H1 (cell line): ENCODE results near the gene POMP. TPM values are rescaled to one million over a fixed set of nuclear protein-coding genes. Genes with fewer than 3 reads are reported as not detected.

ENCODE experiments used
- CTCF ChIA-PET: fragments of 300-600 bp; sonication (Branson Sonifier 250); formaldehyde crosslinking; loops from one replicate; lab custom pipeline; 2021; ENCODE audit not compliant: partially characterized antibody; lab: Charles Lee
- POLR2A ChIA-PET: fragments of 300-600 bp; sonication (Branson Sonifier 250); formaldehyde crosslinking; loops from one replicate; lab custom pipeline; 2021; ENCODE audit warnings: inconsistent platforms; ENCODE audit not compliant: partially characterized antibody; lab: Charles Lee
- DNase-seq, 2 experiments: peaks; one replicate each; pipeline versions ENCODE4 v3.0.0 to v3.0.0-alpha.2; 2010 to 2022; ENCODE audit warnings: low spot score in 2 of 2, low read depth in 1 of 2, mixed read lengths in 1 of 2
- FAIRE-seq: peaks from 2 replicates; lab custom pipeline; 2011; peaks lifted over from hg19 to GRCh38; lab: Jason Lieb, UNC
- H2AFZ ChIP-seq: 2 replicates; pipeline ENCODE4 v1.8.1; 2012; ENCODE audit warnings: low read length, inconsistent platforms
- H2AK5ac ChIP-seq: 2 replicates; pipeline ENCODE4 v1.6.1; 2013; ENCODE audit warnings: low read depth, low read length
- H2BK120ac ChIP-seq: replicated peaks from 2 replicates; pipeline ENCODE3; 2013; ENCODE audit warnings: low read depth, low read length, inconsistent platforms
- H2BK12ac ChIP-seq: 2 replicates; pipeline ENCODE4 v1.6.1; 2013; ENCODE audit warnings: low read depth, low read length
- H2BK15ac ChIP-seq: 2 replicates; pipeline ENCODE4 v1.6.1; 2013; ENCODE audit warnings: low read length
- H2BK20ac ChIP-seq: 2 replicates; pipeline ENCODE4 v1.6.1; 2013; ENCODE audit warnings: low read length
- H2BK5ac ChIP-seq: 2 replicates; pipeline ENCODE4 v1.6.1; 2013; ENCODE audit warnings: low read depth, low read length
- H3K14ac ChIP-seq: 2 replicates; pipeline ENCODE4 v1.6.1; 2013; ENCODE audit warnings: inconsistent platforms; ENCODE audit not compliant: insufficient read length
- H3K18ac ChIP-seq: 2 replicates; pipeline ENCODE4 v1.6.1; 2013; ENCODE audit warnings: low read length; ENCODE audit errors: extremely low read depth
- H3K23ac ChIP-seq: 2 replicates; pipeline ENCODE4 v1.6.1; 2013; ENCODE audit warnings: inconsistent platforms; ENCODE audit not compliant: insufficient read length
- H3K23me2 ChIP-seq: 2 replicates; pipeline ENCODE4 v1.6.1; 2013; ENCODE audit warnings: low read depth, low read length
- H3K27ac ChIP-seq: 2 replicates; pipeline ENCODE4 v1.6.1; 2011; ENCODE audit warnings: low read depth, low read length, inconsistent platforms
- H3K27me3 ChIP-seq, 4 experiments: replicated peaks in 1 of 4; 1 replicate in 1 of 4; 2 replicates in 3 of 4; pipeline versions ENCODE4 v1.6.1 to v1.8.1; 2011 to 2013; ENCODE audit warnings: low read length in 3 of 4, mild to moderate bottlenecking in 3 of 4, inconsistent platforms in 2 of 4, mixed read lengths in 2 of 4, moderate library complexity in 1 of 4; ENCODE audit not compliant: control insufficient read depth in 3 of 4, insufficient read depth in 3 of 4; ENCODE audit errors: extremely low read depth in 1 of 4
- H3K36me3 ChIP-seq, 4 experiments: 2 replicates each; pipeline versions ENCODE4 v1.6.1 to v1.8.1; 2011 to 2013; ENCODE audit warnings: mild to moderate bottlenecking in 4 of 4, low read length in 3 of 4, moderate library complexity in 2 of 4, control low read depth in 1 of 4, inconsistent platforms in 1 of 4; ENCODE audit not compliant: insufficient read depth in 4 of 4, control insufficient read depth in 2 of 4
- H3K4ac ChIP-seq: replicated peaks from 2 replicates; pipeline ENCODE3; 2013; ENCODE audit warnings: low read length, low read depth, mixed read lengths, inconsistent platforms; ENCODE audit not compliant: insufficient read length
- H3K4me1 ChIP-seq, 4 experiments: replicated peaks in 1 of 4; 1 replicate in 1 of 4; 2 replicates in 3 of 4; pipeline versions ENCODE4 v1.6.1 to v1.8.1; 2011 to 2013; ENCODE audit warnings: low read length in 3 of 4, inconsistent platforms in 2 of 4, mixed read lengths in 1 of 4; ENCODE audit not compliant: insufficient read depth in 4 of 4, control insufficient read depth in 3 of 4
- H3K4me2 ChIP-seq, 2 experiments: 2 replicates each; pipeline versions ENCODE4 v1.6.1 to v1.8.1; 2011 to 2013; ENCODE audit warnings: low read depth in 2 of 2, low read length in 2 of 2, control low read depth in 1 of 2, inconsistent platforms in 1 of 2, mild to moderate bottlenecking in 1 of 2; ENCODE audit not compliant: insufficient read depth in 1 of 2
- H3K4me3 ChIP-seq, 4 experiments: fragments of 200-600, 300-600 bp in 1 of 4; sonication (generic), shearing (Covaris generic), sonication (Bioruptor Twin) in 1 of 4; 2 replicates each; pipeline versions ENCODE4 v1.5.1 to v1.8.1; 2011 to 2016; ENCODE audit warnings: low read length in 4 of 4, low read depth in 3 of 4, control low read depth in 2 of 4, inconsistent platforms in 2 of 4, mild to moderate bottlenecking in 2 of 4, mixed read lengths in 1 of 4, moderate library complexity in 1 of 4; ENCODE audit not compliant: insufficient read depth in 2 of 4; ENCODE audit errors: extremely low read depth in 1 of 4
- H3K56ac ChIP-seq: replicated peaks from 2 replicates; pipeline ENCODE3; 2013; ENCODE audit warnings: low read depth, mild to moderate bottlenecking, mixed read lengths, low read length, inconsistent platforms; ENCODE audit not compliant: insufficient read length
- H3K79me1 ChIP-seq: 2 replicates; pipeline ENCODE4 v1.6.1; 2013; ENCODE audit warnings: low read depth, low read length, control low read depth
- H3K79me2 ChIP-seq, 2 experiments: 2 replicates each; pipeline versions ENCODE4 v1.6.1 to v1.8.1; 2012 to 2013; ENCODE audit warnings: low read length in 2 of 2, mild to moderate bottlenecking in 2 of 2, inconsistent platforms in 1 of 2; ENCODE audit not compliant: insufficient read depth in 2 of 2, control insufficient read depth in 1 of 2
- H3K9ac ChIP-seq, 4 experiments: replicated peaks in 1 of 4; 1 replicate in 1 of 4; 2 replicates in 3 of 4; pipeline versions ENCODE4 v1.6.1 to v1.8.1; 2011 to 2013; ENCODE audit warnings: low read depth in 3 of 4, low read length in 3 of 4, control low read depth in 2 of 4, mild to moderate bottlenecking in 2 of 4, moderate library complexity in 2 of 4, inconsistent platforms in 1 of 4; ENCODE audit errors: extremely low read depth in 1 of 4
- H3K9me3 ChIP-seq, 2 experiments: 2 replicates each; pipeline versions ENCODE4 v1.6.1 to v1.8.1; 2012 to 2013; ENCODE audit warnings: mild to moderate bottlenecking in 2 of 2, moderate library complexity in 2 of 2, control low read depth in 1 of 2, inconsistent platforms in 1 of 2, low read depth in 1 of 2, low read length in 1 of 2, mixed read lengths in 1 of 2; ENCODE audit not compliant: insufficient read depth in 2 of 2
- H4K20me1 ChIP-seq, 2 experiments: replicated peaks in 1 of 2; 2 replicates each; pipeline versions ENCODE3 to v1.8.1; 2011 to 2013; ENCODE audit warnings: inconsistent platforms in 2 of 2, low read length in 2 of 2, mild to moderate bottlenecking in 1 of 2; ENCODE audit not compliant: insufficient read depth in 2 of 2, control insufficient read depth in 1 of 2
- H4K5ac ChIP-seq: 2 replicates; pipeline ENCODE4 v1.6.1; 2013; ENCODE audit warnings: low read length, low read depth, mixed read lengths, inconsistent platforms; ENCODE audit not compliant: insufficient read length
- H4K8ac ChIP-seq: 2 replicates; pipeline ENCODE4 v1.8.0; 2013; ENCODE audit warnings: mild to moderate bottlenecking, moderate library complexity, low read length, inconsistent platforms; ENCODE audit not compliant: insufficient read depth; ENCODE audit errors: extremely low read depth
- H4K91ac ChIP-seq: replicated peaks from 2 replicates; pipeline ENCODE3; 2013; ENCODE audit warnings: low read length, mixed read lengths, inconsistent platforms; ENCODE audit not compliant: insufficient read length
- ATF3 ChIP-seq: IDR thresholded peaks from 2 replicates; pipeline ENCODE4 v1.6.1; 2011; ENCODE audit warnings: low read depth, mild to moderate bottlenecking, low read length; ENCODE audit not compliant: insufficient read depth
- SAP30 ChIP-seq: fragments of 300-600 bp; sonication (generic); IDR thresholded peaks from 2 replicates; pipeline ENCODE4 v1.7.1; 2012; ENCODE audit warnings: low read length, moderate library complexity, mild to moderate bottlenecking, inconsistent platforms; ENCODE audit not compliant: insufficient read depth, insufficient replicate concordance
- TAF7 ChIP-seq: optimal IDR thresholded peaks from 2 replicates; pipeline ENCODE3; 2011; ENCODE audit warnings: low read depth, mild to moderate bottlenecking, inconsistent platforms, low read length, moderate library complexity, borderline replicate concordance
- TCF12 ChIP-seq: IDR thresholded peaks from 2 replicates; pipeline ENCODE4 v1.6.1; 2011; ENCODE audit warnings: low read depth, mild to moderate bottlenecking, low read length
- WGBS, 2 experiments: shearing (Covaris generic) in 1 of 2; methylation state at CpG; one replicate each; pipeline versions ENCODE4 v1.1.6 to v1.1.7; 2013 to 2015; ENCODE audit warnings: low lambda C conversion rate in 2 of 2, mixed read lengths in 2 of 2, inconsistent platforms in 1 of 2, low coverage in 1 of 2, missing lambda C conversion rate in 1 of 2; ENCODE audit not compliant: insufficient replicate concordance in 2 of 2, insufficient coverage in 1 of 2, insufficient read length in 1 of 2; ENCODE audit errors: extremely low coverage in 1 of 2, missing lambda C conversion rate in 1 of 2; 5-methylcytosine and 5-hydroxymethylcytosine counted together
- polyA plus RNA-seq, 7 experiments: library from polyadenylated mRNA; depleted of rRNA in 3 of 7; stranded (reverse) in 5 of 7; unstranded in 2 of 7; fragments of >200 nt in 5 of 7; fragments of 200-250 nt in 2 of 7; gene quantifications; 1 replicate in 5 of 7; 2 replicates in 1 of 7; 4 replicates in 1 of 7; pipeline versions ENCODE4 v1.2.1 to v1.2.3, GENCODE V29; 2011 to 2013; ENCODE audit warnings: missing spikeins in 2 of 7, mixed read lengths in 2 of 7
- total RNA-seq: library from RNA; stranded (reverse); fragmentation: NEBNext Ultra II Directional; extraction: Animal tissue kit (Norgen Biotek cat#: 25700); gene quantifications from 2 replicates; pipeline ENCODE4 v1.2.1, GENCODE V29; 2021

The POMP gene
- total and polyA plus RNA-seq, 2 of the 8 experiments (the other 6 are each of a cell fraction or from before 2014, with no cell fraction given): 38.4 to 115 TPM

DNA sequence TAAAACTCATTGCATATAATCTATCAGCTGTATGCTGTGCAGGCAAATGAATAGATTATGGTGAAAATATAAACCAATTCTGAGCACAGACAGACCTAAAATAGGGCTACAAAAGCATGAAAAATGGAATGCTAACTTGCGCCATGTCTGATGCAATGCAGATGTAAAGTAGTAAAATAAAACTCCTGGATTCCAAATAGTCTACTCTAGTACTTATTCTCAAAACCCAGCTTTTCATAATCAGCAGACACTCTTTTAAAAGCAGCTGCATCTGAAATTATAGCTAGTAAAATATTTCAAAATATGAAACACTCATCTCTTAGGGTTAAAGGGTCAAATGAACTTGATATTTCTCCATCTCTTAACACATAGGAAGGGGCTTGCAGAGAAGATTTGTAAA is 4.7 kb upstream of the POMP start:
- no peak overlapping the region for H4K5ac ChIP-seq
- H3K4me3 ChIP-seq: no peak overlapping the region
- no peak overlapping the region for H2AK5ac ChIP-seq
- H3K4me2 ChIP-seq: no peak overlapping the region
- peaks cover 6 to 36% of the 10 kb centered on the region in 2 experiments for H3K79me2 ChIP-seq
- H3K36me3 ChIP-seq: no peaks in the 10 kb centered on the region; a peak in 1 of 8 replicates
- H4K91ac ChIP-seq: no peak overlapping the region
- H2BK120ac ChIP-seq: no peak overlapping the region
- H2BK15ac ChIP-seq: no peak overlapping the region
- no peak overlapping the region for H2BK5ac ChIP-seq
- H3K18ac ChIP-seq: no peak overlapping the region
- no peak for FAIRE-seq
- TF ChIP-seq TAF7: no peak
- TF ChIP-seq ATF3: no peak
- no peak for TF ChIP-seq TCF12
- TF ChIP-seq SAP30: no peak
- TF ChIP-seq, all 59 proteins: peak for 0
- Histone ChIP-seq H3K4me1 (peaks cover 0 to 6% (median 4%) of the 10 kb centered on the region in 4 experiments; a peak in 5 of 7 replicates), H3K79me1 (no peaks in the 10 kb centered on the region; the same call in 1 of the 2 replicates), H4K8ac (no peak overlapping the region), H3K9me3 (no peaks in the 10 kb centered on the region), H3K9ac (no peak overlapping the region), H3K56ac (no peak overlapping the region), H3K23me2 (no peaks in the 10 kb centered on the region), H4K20me1 (no peaks in the 10 kb centered on the region), H3K4ac (no peak overlapping the region), H2BK20ac (no peak overlapping the region), H3K14ac (no peak overlapping the region), H3K27me3 (no peaks in the 10 kb centered on the region), H2BK12ac (no peak overlapping the region), H3K27ac (no peak overlapping the region), H2AFZ (no peak overlapping the region), H3K23ac (no peak overlapping the region)
- ChIA-PET POLR2A (interaction anchor here (0.8 kb wide), 1 partner anchor 17 kb away, joined by 4 read pairs; no protein-coding TSS in a partner anchor), CTCF (interaction anchor here (1.4 to 2.6 kb wide), 2 partner anchors 105 to 142 kb away, joined by 3 to 9 read pairs; no protein-coding TSS in a partner anchor)
- no peak for DNase-seq
- 95% methylated on average over 1 of the region's 1 CpG; no CpG with 5 or more reads in 1 of the 2 experiments for WGBS, 2 experiments
